Stimulated activated CD4-positive, alpha-beta T cell treated with anti-CD3 and anti-CD28 coated beads, Interleukin-12 subunit alpha, Interleukin-12 subunit beta, amount 100 ng/mL, for 48 hours (primary cell): ENCODE results near the gene SLC13A3.
A peak's percentile ranks its signal among the peaks of the same experiment; 100 is the strongest.

Experiments used
- DNase-seq, 3 donors: peaks; one replicate each; pipeline ENCODE4 v3.0.0-alpha.2; 2020; ENCODE audit warnings: low read depth in 2 of 3, low spot score in 1 of 3

Gene SLC13A3

GRCh38 chr20:46581391-46581790 is 69.9 kb downstream of the SLC13A3 start:
- DNase-seq: no peak

GRCh38 chr20:46580613-46581205 is 70.5 kb downstream of the SLC13A3 start:
- DNase-seq: no peak

- DNase-seq: no peak
These were observed 72.5 kb downstream of the SLC13A3 start for GRCh38 chr20:46578745-46579144.

- no peak for DNase-seq
These were observed 74.4 kb downstream of the SLC13A3 start for GRCh38 chr20:46576774-46577395.

- DNase-seq: no peak
These were observed 75.3 kb downstream of the SLC13A3 start for GRCh38 chr20:46575937-46576461.

- no peak for DNase-seq
These were observed 75.9 kb downstream of the SLC13A3 start for GRCh38 chr20:46575394-46575793.

- no peak for DNase-seq
These were observed 77.3 kb downstream of the SLC13A3 start for GRCh38 chr20:46573788-46574584.

- no peak for DNase-seq
These were observed 78.0 kb downstream of the SLC13A3 start for GRCh38 chr20:46573234-46573633.

GRCh38 chr20:46572790-46573189 is 78.5 kb downstream of the SLC13A3 start:
- DNase-seq: no peak

GRCh38 chr20:46572153-46572552 is 79.1 kb downstream of the SLC13A3 start:
- DNase-seq: no peak

- no peak for DNase-seq
These were observed 79.8 kb downstream of the SLC13A3 start for GRCh38 chr20:46571418-46571817.

GRCh38 chr20:46570956-46571355 is 80.3 kb downstream of the SLC13A3 start:
- no peak for DNase-seq

GRCh38 chr20:46569961-46570360 is 81.3 kb downstream of the SLC13A3 start:
- no peak for DNase-seq

GRCh38 chr20:46568570-46569129 is 82.6 kb downstream of the SLC13A3 start:
- no peak for DNase-seq

GRCh38 chr20:46566125-46566524 is 85.1 kb downstream of the SLC13A3 start:
- no peak for DNase-seq

- DNase-seq: no peak
These were observed 86.9 kb downstream of the SLC13A3 start for GRCh38 chr20:46564241-46564957.

GRCh38 chr20:46563860-46564221 is 87.4 kb downstream of the SLC13A3 start:
- DNase-seq: no peak

GRCh38 chr20:46563170-46563859 is 87.9 kb downstream of the SLC13A3 start:
- no peak for DNase-seq

- DNase-seq: peak; percentile 44 to 70 (median 54)
These were observed 88.7 kb downstream of the SLC13A3 start for GRCh38 chr20:46562373-46563169.

- DNase-seq: no peak
These were observed 89.3 kb downstream of the SLC13A3 start for GRCh38 chr20:46562009-46562372.
